ENCODE measurements around the gene AGXT2.

The AGXT2 gene

DNA sequence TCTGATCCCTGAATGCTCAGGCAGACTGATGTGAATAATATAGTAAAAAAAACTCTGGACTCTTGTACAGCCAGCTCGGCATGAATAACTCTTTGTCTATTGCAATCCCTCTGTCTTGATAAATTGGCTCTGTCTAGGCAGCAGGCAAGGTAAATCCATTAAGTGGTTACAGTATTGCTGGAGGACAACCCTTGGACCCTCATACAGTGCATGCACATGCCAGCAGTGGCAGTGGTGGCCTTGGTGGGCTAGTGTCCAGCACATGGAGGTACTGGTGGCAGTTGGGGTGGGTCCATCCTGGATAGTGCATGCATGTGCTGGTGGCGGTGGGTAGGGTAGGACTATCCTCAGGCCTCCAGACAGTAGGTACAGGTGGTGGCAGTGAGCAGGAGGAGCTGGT, 79.5 kb downstream of the AGXT2 start:
- DNase-seq (ENCODE audit: low read depth in 2 of 2) = no peak

DNA sequence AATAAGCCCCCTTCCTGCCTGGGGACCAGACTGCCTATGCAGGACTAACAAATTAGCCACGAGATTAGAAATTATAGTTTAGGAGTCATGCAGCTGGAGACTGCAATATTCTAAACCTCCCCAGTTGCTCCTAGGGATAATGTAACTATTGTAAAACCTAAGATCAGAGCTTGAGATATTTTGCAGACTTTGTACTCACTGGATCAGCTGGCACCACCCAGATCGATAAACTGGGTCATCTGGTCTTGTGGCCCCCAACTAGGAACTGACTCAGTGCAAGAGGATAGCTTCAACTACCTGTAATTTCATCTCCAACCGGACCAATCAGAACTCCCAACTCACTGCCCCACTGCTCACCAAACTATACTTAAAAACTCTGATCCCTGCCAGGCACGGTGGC, 80.2 kb downstream of the AGXT2 start:
- no peak for DNase-seq (ENCODE audit: low read depth in 2 of 2)

DNA sequence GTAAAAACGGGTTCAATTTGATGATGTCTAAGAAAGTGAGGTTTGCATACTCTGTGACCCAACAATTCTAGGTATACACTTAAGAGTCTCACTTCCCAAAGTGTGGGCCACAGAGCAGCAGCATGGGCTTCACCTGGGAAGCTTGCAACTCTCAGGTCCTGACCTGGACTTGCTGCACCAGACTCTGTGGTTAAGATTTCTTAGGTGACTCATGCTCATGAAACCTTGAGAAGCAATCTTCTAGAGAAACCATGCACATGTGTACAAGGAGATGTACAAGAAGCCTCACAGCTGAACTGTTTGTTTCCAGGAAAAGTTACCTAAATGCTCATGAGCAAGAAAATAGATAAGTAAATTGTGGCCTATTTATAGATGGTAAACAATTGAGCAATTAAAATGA, 88.4 kb downstream of the AGXT2 start:
- DNase-seq (ENCODE audit: low read depth in 2 of 2) = no peak

DNA sequence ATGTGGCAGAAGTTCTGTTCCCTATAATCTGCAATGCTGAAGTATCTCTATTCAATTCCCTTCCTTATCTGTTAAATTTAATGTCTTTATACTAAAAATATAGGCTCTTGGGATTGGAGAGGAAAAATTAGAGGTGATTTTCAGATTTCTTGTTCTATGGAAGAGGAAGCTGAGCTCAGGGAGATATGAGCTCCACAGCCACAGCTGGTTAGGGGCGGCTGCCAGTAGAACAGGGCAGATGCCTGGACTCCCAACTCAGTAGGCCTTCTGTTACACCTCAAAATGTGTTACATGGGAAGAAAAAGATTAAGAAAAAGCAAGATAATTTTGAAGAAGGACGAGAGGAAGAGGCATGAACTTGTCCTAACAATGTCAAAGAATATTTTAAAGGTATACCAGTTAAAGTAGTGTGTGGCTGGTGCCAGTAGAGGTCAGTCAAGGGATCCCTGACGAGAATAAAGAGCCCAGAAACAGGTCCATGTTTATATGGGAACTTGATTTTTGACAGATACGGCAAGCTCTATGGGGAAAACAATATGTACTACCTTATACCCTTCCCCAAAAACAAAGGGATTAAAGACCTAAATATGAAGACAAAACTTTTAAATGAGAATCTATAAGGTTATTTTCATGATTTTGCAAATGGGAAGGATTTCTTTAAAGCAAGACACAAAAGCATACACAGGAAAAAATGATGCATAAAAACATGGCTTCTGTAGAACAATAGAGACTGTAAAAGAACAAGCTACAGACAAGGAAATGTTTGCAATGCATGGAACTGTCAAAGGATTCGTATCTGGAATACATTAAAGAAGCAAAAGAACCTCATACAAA, 89.7 kb downstream of the AGXT2 start:
- no peak for DNase-seq (ENCODE audit: low read depth in 2 of 2)

DNA sequence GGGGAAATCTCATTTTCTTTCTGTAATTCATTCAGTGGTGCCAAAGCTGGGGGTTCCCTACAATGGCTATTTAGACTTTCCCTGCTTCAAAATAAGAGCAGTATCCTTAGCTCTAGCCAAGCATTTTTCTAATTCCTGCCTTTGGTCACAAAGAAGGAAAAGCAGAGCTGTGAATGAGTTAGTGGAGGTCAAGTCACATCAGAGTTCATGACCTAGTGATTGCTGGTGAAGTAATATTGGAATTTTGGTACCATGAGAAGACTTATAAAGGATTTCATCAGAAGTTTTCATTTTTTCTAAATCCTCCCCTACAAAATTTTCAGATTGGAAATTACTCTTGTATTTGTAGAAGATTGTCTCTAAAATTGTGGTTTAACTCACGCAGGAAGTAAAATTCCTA, 90.4 kb downstream of the AGXT2 start:
- no peak for DNase-seq (ENCODE audit: low read depth in 2 of 2)

Data from stimulated activated CD8-positive, alpha-beta memory T cell treated with anti-CD3 and anti-CD28 coated beads, Interleukin-7, amount 100 ng/mL, for 1 hour (primary cell).